NCI-H187 treated with DMSO at 0.1 percent for 48 hours (cell line): ENCODE results near the gene PISD.

Experiments used
- DNase-seq: peaks from one replicate; lab custom pipeline; 2025; lab: John Stamatoyannopoulos, UW

The PISD gene

DNA sequence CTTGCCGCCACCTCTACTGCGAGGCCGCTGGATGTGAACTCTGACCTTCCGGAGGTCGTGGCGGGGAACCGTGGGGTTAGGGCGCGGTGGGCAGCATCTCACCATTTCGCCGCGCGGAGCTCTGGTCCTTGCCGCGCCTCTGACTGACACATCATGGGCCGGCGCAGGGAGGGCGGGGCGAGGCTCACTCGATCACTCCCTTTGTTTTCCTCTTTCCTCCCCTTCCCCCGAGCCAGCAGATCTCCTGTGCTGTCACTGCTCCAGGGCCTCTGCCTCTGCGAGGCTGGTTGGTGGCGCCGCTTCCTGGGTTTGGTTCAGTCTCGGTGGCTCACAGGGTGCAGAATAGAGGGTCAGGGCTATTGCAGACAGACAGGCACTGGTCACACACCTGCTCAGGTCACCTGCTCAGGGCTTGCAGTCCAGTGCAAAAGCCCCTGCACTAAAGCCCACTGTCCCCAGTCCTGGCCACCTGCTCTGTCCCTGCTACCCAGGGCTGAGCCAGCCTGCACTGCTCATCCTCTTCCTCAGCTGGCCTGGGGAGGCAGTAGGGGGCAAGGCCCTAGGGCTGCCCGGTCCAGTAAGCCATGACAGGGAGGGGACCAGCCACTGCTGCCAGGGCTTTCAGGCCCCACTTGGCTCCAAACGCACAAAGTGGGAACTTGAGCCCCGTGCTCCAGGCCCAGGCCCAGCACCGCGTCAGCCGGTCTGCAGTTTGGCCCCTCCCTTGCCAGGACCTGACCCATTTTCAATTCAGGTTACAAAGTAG is 36.2 kb downstream of the PISD start:
- DNase-seq: no peak

DNA sequence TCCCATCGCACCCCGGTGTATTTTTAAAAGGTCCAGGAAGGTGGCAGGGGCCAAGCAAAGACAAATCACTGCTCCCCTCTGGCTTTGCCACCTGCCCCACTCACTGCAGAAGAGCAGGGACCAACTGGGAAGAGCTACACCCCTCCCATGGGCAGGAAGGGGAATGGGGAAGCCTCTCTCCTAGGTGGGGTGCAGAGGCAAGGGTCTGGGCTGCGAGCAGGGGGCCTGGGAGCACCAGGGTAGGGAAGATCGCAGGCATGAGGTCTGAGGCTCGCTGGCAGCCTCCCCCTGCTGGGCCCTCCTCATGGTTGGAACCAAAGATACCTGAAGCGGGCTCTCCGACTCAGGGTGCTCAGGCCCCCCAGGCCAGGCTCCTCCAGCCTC is 36.8 kb downstream of the PISD start:
- DNase-seq: no peak

DNA sequence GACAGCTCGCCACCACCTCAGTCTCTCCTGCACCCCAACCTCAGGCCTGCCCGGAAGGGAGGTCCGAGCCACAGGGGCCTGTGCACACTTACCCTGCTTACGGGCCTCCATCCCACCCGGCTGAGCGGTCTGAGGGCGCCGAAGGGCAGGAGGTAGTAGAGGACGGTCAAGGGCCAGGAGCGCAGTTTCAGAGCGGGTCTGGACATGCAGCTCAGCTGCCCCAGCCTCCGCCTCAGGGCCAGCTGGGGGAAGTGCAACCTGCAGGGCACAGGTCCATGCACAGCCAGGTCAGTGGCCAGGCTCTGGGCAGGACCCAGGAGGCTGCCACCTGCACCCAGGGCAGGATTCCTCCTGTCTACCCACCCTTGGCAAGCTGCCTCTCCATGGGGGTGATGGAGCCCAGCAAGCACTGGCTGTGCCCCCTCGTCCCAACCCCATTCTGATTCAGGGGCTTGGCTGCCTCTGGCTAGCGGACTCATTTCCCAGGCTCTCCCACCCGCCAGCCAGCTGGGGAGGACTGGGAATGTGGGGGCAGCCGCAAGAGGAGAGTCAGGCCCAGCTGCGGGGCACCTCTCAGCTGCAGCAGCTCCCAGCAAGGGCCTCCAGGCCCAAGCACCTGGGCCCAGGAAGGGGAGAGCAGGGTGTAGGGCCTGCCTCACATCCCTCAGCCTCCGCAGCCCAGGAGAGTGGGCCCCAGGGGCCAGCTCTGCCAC is 38.3 kb downstream of the PISD start:
- no peak for DNase-seq

DNA sequence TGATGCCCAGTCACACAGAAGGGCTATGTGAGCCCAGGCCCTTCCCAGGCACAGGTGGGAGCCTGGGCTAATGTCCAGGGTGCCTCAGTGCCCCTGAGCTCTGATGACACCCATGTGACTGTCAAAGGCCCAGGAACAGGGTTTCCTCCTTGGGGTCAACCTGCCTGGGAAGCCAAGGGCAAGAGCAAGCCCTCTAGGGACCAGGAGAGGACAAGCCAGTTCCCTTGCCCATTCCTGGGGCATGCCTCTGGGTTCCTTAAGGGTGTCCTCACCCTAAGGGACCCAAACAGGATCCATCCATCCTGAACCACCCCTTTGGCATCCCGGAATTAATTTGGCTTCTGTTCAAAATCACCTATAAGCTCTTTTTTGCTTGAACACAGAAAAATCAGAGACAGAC is 39.0 kb downstream of the PISD start:
- DNase-seq: no peak

DNA sequence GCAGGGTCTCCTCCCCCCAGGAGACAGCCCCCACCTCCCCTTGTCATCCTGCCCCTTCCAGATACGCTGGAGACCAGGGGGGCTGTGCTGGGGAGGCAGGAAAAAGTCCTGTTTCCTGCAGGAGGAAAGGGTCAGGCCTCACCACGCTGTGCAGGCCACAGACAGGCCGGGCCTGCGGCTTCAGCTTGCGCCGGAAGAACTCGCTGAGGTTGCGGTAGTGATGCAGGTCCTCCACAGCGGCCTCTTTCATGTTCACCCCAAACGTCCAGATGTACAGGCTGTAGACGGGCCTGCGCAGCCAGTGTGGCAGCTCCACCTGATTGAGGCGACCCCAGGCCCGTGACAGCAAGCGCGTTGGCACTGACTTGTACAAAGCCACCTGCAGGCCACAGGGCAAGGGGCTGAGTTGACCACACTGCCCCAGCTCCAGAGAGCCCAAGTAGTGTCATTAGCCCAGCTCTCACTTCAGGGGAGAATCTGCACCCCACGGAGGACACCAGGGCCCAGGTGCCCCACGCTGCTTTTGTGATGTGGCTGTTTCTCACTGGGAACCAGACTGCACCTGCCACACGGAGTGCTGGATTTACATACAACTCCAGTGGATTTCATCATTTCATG is 40.4 kb downstream of the PISD start:
- no peak for DNase-seq

DNA sequence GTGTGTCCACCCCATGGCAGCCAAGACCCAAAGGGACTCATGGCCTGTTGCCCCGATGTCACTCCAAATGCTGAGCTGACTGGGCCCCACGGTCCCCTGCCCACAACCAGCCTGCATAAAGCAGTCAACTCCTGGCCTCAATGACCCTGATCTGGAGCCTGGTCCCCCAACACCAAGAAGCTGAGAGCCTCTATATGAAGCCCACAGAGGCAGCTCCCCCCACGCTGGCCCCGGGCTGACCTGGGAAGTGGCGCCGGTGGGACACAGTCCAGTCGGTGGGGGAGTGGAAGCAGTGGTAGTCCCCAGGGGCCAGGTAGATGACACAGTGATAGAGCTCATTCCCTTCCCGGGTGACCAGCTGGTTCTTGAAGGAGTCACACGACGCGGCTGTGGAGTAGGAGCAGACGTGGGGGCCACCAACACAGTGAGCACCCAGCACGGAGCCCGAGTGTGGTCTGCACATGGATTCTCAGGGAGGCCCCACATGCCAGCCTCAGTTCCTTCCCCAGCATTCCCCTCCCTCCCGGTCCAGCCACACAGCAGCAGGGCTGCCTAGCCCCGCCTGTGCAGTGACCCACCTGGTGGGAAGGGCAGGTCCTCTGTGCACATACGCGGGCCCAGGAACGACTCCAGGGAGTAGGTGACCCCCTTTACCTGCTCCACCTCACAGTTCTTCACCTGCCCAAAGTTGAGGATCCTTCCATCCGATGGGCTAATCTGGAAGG is 41.1 kb downstream of the PISD start:
- DNase-seq: no peak

DNA sequence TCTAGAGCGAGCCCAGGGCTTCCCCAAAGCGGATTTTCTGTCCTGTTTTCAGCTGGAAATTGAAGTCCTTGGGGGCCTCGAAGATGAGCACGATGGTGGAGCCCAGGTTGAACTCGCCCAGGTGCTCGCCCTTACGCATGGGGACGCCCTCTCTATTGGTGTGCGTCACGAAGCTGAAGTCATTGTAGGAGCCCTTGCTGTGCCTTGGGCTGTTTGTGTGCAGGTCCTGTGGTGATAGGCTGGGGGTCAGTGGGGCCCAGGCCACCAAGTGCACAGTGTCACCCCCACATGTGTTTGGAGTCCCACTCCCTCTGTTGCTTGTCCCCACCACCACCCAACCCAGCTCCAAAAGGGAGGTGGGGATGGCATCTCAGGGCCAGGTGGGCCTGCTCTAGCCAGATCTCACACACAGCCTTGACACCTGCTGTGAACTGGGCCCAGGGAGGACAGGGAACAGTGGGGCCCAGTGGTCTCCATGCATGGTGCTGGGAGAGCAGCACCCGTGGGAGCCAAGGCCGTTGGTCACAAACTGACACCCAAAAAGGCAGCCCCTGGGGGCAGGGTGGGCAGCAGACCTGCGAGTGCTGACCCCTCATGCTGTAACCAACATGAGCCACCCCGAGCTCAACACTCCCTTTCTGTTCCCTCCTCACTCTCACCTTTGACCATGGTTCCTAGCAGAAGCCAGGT is 42.3 kb downstream of the PISD start:
- DNase-seq: no peak

DNA sequence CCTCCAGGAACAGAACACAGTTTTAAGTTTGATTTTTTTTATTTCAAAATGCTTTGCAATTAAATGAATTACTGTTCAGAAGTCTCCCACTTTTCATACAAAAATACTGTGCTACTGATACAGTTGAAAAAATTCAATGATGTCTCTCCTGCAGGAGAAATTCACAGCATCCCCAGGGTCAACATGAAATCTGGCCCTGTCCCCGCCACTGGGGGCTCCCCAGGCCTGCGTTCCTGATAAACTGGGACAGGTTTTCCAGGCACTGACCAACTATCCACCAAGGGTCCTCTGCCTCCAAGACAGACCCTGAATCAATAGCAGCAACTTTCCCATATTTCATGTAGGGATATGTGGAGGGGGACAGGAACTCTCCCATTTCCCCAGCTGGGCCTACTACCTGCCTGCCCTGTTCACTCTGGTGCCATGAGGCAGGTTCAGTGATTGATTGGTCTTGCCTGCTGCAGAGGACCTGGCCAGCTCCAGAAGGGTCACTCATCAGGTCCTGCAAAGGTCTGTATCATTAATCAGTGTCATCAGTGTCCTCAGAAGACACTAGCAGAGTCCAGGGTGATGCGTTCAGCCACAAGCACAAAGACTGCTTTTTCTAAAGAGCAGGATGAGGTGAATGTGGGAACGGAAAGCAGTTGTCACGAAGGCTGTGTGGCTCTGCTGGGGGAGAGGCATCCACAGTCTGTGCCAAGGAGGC is 43.4 kb downstream of the PISD start:
- DNase-seq: no peak

DNA sequence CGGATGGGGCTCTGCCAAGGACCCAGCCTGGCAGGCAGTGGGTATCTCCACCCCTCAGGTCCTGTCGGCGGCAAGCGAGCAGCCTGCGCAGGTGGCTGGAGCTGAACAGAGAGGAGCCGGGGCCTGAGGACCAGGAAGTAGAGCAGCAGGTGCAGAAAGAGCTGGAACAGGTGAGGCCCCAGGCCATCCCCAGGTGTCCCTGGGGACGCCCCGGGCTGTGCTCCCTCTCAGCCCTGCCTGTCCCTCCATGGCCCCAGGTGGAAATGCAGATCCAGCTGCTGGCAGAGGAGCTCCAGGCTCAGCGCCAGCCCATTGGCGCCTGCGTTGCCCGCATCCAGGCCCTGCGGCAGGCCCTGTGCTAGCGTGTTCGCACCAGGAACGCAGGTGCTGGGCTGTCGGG is 44.0 kb downstream of the PISD start:
- peak; percentile 80 for DNase-seq

DNA sequence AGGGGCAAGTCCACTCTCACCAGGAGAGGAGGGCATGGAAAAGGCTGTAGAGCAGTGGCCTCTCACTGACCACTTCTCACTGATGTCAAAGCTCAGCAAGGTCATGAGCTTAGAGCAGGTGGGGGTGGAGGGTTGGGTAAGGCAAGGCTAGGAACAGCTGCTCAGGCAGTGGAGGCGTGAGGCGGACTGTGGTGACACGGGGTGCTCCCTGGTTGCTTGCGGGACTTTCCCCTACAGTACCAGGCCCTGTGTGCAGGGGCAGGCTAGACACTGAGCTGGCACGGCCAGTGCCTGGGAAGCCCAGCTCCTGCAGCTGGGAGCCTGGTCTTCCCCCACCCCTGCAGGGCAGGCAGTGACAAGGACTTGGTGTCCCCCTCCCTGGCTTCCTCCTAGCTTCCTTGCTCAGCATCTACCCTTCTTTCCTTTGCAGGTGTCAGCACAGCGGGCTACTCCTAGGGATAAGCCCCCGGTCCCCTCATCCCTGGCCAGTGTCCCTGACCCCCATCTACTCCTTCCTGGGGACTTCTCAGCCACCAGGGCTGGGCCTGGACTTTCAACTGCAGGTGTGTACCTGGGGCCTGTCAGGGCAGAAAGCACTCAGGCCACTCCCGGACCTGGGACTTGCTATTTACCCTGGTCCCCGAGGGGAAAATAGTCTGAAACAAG is 45.6 kb downstream of the PISD start:
- DNase-seq: no peak

DNA sequence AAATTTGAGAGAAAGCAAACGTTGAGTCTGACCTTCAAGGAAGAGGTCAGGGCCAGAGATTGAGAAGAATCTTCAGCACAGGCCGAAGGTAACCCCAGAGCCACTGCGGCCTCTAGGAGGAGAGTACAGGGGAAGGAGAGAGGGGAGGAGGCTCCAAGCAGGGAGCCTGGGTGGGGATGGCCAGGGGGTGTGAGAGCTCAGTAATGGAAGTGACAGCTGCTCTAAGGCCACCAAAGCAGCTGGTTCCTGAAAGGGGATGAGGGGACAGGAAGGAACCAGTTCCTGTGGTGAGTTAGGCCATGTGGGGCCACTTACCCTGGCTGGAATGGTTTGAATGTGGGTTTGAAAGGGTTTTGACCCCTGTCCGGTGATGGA is 46.1 kb downstream of the PISD start:
- DNase-seq: no peak

DNA sequence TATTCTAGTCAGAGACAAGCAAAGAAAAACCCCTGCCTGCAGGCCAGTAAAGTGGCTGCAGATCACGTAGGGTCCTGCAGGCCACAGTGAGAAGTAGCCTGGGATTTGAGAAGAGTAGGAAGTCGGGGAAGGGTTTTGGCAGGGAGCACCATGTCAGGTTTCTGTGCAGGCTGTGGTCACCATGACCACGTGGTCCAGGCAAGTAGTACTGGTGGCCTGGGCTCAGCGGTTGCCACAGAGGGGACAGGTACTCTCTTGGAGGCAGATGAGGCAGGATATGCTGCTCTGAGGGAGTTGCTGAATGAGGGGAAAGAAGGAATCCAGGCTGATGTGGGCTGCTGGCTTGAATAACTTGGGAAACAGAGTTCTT is 46.5 kb downstream of the PISD start:
- no peak for DNase-seq

DNA sequence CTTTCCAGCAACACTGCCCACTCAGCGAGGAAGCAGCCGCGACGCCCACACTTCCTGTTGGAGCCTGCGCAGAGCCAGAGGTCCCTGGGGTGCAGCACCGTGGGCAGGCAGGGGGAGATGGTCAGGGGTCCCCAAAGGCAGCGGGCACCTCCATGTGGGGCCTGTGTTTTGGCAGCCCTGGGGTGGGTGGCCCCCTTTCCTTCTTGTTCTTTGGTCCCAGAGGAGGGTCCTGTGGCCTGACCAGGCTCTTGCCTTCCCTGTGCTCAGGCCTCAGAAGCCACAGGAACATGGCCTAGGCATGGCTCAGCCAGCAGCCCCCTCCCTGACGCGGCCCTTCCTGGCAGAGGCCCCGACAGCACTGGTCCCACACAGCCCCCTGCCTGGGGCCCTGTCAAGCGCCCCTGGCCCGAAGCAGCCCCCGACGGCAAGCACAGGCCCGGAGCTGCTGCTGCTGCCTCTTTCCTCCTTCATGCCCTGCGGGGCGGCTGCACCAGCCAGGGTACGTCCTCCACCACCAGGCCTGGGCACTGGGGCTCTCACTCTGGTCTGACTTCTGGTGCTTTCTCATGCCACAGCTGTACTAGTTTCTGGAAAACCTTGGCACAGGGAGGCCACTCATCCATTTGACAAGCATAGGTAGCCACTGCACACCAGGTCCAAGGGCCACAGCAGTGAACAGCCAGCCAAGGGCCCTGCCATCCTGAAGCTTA is 47.1 kb downstream of the PISD start:
- no peak for DNase-seq

DNA sequence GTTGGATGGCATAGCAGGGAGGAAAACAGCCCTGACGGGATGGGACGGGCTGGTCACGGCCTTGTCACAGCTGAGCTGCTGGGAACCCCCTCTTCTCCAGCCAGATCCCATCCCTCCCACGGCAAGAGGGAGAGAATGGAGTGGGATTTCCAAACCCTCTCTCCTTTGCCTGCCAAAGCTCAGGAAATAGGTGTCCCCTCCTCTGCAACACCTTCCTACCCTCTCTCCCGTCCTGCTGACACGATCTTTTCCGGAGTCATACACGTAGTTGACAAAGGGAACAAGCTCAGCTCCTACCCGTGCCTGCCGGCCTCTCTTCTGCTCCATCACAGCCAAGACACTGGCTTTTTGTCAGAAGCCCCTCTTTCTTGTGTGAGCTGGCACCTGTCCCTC is 48.1 kb downstream of the PISD start:
- DNase-seq: no peak

DNA sequence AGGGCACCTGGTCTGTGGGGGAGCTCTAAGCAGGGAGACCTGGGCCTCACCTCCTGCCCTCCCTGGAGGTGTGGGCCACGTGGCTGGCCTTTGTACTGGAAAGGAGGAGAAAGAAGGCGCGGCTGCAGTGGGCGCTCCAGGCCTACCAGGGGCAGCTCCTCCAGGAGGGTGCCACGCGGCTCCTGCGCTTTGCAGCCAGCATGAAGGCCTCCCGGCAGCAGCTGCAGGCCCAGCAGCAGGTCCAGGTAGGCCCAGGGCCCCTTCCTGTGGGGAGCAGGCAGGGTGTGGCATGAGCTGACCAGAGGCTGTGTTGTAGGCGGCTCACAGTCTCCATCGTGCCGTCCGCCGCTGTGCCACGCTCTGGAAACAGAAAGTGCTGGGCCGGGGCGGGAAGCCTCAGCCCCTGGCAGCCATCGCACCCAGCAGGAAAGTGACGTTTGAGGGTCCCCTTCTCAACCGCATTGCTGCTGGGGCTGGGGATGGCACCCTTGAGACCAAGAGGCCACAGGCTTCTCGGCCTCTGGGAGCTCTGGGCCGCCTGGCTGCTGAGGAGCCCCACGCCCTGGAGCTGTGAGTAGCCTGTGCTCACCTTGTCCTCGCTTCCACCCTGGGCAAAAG is 48.6 kb downstream of the PISD start:
- DNase-seq: no peak

DNA sequence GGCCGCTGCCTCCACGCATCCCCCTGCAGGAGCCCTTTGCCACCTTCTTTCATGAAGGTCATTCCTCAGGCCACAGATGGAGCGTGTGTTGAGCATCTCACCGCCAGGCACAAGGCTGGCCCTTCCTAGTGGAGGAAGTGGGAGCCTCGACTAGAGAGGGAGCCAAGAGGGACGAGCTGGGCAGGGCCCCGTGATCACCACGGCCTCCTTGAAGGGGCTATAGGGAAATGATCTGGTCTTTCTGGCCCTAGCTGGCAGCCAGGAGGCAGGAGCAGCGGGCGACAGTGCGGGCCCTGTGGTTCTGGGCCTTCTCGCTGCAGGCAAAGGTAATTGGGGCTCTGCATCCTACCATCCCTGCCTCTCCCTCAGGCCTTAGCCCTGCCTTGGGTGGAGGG is 49.1 kb downstream of the PISD start:
- no peak for DNase-seq

DNA sequence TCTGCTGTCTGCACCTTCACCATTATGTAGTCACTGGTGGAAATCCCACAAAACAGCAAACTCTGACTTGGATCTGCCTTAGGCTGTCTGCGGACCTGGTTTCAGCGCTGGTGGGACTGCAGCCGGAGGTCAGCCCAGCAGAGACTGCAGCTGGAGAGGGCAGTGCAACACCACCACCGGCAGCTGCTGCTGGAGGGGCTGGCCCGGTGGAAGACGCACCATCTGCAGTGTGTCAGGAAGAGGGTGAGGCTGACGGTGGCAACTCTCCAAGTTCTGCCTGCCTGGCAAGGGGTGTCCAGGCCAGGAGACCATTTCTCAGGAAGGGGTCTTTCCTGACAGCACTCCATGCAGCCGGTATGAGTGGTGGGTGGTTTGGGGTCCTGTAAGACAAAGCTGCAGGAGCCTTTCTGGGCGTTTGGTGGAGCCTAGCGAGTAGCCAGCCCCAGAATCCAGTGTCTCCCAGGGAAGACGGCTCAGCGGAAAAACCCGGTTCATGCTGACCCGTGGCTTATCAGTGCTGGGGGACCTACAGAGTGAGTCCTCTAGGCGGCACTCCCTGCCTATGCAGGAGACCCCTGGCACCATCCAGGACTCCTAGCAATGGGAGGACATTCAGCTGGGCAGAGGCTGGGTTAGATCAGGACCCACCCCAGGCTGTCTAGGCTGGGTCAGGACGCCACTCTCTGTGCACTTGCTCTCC is 50.8 kb downstream of the PISD start:
- no peak for DNase-seq

DNA sequence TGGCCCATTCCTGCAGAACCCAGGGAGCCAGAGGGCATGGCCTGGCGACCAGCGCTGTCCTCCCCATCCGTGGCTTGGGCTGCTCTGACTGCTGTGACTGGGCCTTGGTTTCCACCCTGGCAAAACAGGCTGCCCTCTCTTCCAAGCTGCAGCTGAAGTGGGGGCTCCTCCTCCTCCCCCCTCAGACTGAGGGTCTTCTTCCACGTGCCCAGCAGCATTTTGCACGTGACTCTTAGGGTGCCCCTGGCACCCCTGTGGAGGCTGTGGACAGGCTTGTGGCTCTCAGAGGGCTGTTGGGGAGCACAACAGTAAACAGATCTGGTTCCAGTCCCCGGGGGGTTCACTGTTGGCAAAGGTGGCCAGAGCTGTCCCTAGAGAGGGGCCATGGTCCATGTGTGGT is 51.4 kb downstream of the PISD start:
- DNase-seq: no peak

DNA sequence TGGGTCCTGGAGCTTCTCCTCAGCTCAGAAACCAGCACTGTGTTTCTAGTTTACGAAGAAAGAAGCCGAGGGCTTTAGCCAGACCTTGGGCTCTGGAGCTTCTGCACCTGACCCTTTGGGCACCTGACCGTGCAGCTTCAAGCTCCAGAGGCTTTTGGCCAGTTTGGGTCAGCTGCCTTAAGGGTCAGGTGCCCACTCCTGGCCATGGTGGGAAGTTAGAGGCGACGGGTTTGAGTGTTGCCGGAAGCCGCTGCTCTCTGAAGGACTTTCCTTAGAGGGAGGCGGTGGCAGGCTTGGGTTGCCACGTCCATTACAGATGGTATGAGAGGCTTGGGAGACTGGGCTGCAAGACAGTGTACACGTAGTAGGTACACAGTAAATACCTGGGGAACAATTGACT is 52.3 kb downstream of the PISD start:
- no peak for DNase-seq
